ENCODE measurements around the gene LGALS4.
"Not testable (repeated sequence)": the region's sequence is repeated elsewhere in the genome, so short reads cannot be mapped to it uniquely, and the experiment has no call there.

LGALS4 gene

DNA sequence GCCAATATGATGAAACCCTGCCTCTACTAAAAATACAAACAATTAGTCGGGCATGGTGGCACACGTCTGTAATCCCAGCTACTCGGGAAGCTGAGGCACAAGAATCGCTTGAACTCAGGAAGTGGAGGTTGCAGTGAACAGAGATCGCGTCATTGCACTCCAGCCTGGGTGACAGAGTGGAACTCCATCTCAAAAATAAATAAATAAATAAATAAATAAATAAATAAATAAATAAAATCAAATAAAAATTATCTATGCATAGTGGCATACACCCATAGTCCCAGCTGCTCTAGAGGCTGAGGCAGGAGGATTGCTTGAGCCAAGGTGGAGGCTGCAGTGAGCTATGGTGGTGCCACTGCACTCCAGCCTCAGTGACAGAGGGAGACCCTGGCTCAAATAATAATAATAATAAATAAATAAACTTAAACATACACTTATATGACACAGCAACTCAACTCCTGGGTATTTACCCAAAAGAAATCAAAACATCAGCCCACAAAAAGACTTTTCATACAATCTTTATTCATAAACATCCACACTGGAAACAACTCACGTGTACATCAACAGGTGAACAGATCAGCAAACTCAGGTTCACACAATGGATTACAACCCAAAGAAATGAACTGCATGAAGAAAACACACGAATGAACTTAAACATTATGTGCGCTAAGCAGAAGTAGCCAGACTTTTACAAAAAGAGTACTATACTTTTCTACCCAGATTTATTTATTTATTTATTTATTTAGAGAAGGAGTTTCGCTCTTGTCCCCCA is 46.3 kb downstream of the LGALS4 start:
- Histone ChIP-seq H3K4me1 (ENCODE audit: control insufficient read depth, insufficient read depth, low read length) (no peaks in the 10 kb centered on the region; the same call in 1 of the 2 replicates), H3K9me3 (ENCODE audit: control insufficient read depth, insufficient read depth, low read length) (no peaks in the 10 kb centered on the region), H3K27ac (ENCODE audit: low read length) (no peak overlapping the region), H3K4me3 (ENCODE audit: low read length) (no peak overlapping the region), H3K27me3 (ENCODE audit: control insufficient read depth, insufficient read depth, low read length) (no peaks in the 10 kb centered on the region), H3K36me3 (ENCODE audit: control insufficient read depth, insufficient read depth, low read length) (no peaks in the 10 kb centered on the region)
- no peak for DNase-seq (ENCODE audit: low read depth, low spot score)
- no CpG with 5 or more reads among the region's 10 CpGs for WGBS (ENCODE audit: insufficient coverage, insufficient read length)

DNA sequence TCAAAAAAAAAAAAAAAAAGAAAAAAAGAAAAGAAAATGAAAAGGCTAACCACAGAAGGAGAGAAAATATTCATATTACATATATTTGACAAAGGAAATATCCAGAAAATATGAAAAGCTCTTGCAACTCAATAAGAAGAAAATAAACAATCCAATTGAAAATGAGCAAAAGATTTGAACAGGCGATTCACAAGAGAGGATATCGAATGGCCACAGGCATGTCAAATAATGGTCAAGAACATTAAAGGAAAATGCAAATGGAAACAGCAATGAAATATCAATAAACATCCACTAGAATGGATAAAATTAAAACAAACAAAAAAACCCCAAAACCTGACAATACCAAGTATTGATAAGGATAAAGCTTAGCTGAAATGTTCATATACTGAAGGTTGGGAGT is 47.5 kb downstream of the LGALS4 start:
- DNase-seq (ENCODE audit: low read depth, low spot score): no peak
- no peaks in the 10 kb centered on the region for H3K36me3 ChIP-seq (ENCODE audit: control insufficient read depth, insufficient read depth, low read length)
- no peaks in the 10 kb centered on the region; the same call in 1 of the 2 replicates for H3K4me1 ChIP-seq (ENCODE audit: control insufficient read depth, insufficient read depth, low read length)
- no CpG with 5 or more reads among the region's 2 CpGs for WGBS (ENCODE audit: insufficient coverage, insufficient read length)
- no peak overlapping the region for H3K27ac ChIP-seq (ENCODE audit: low read length)
- H3K4me3 ChIP-seq (ENCODE audit: low read length): no peak overlapping the region
- no peaks in the 10 kb centered on the region for H3K27me3 ChIP-seq (ENCODE audit: control insufficient read depth, insufficient read depth, low read length)
- H3K9me3 ChIP-seq (ENCODE audit: control insufficient read depth, insufficient read depth, low read length): no peaks in the 10 kb centered on the region

DNA sequence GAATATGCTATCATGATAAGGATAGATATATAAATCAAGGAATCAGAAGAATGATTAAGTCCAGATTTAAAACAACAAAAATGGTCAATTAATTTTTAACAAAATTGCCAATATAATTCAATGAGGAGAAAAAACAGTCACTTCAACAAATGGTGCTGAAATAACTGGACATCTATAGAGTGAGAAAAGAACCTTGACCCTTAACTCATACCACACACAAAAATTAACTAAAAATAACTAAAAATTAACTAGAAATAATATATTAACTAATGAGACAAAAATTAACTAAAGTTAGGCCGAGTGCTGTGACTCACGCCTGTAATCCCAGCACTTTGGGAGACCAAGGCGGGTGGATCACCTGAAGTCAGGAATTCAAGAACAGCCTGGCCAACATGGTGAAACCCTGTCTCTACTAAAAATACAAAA is 48.9 kb downstream of the LGALS4 start:
- Histone ChIP-seq H3K36me3 (ENCODE audit: control insufficient read depth, insufficient read depth, low read length) (no peaks in the 10 kb centered on the region), H3K4me1 (ENCODE audit: control insufficient read depth, insufficient read depth, low read length) (no peaks in the 10 kb centered on the region), H3K27ac (ENCODE audit: low read length) (no peak overlapping the region), H3K27me3 (ENCODE audit: control insufficient read depth, insufficient read depth, low read length) (no peaks in the 10 kb centered on the region), H3K9me3 (ENCODE audit: control insufficient read depth, insufficient read depth, low read length) (no peaks in the 10 kb centered on the region), H3K4me3 (ENCODE audit: low read length) (no peak overlapping the region)
- DNase-seq (ENCODE audit: low read depth, low spot score): no peak
- no CpG with 5 or more reads among the region's 3 CpGs for whole genome bisulfite sequencing (ENCODE audit: insufficient coverage, insufficient read length)

DNA sequence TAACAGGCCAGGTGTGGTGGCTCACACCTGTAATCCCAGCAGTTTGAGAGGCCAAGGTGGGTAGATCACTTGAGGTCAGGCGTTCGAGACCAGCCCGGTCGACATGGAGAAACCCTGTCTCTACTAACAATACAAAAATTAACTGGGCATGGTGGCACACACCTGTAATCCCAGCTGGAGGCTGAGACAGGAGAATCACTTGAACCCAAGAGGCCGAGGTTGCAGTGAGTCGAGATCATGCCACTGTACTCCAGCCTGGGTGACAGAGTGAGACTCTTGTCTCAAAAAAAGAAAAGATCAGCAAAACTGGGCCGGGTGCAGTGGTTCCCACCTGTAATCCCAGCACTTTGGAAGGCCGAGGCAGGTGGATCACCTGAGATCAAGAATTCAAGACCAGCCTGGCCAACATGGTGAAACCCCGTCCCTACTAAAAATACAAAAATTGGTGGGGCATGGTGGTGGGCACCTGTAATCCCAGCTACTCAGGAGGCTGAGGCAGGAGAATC is 50.8 kb downstream of the LGALS4 start:
- not testable (repeated sequence) for H3K9me3 ChIP-seq (ENCODE audit: control insufficient read depth, insufficient read depth, low read length)

DNA sequence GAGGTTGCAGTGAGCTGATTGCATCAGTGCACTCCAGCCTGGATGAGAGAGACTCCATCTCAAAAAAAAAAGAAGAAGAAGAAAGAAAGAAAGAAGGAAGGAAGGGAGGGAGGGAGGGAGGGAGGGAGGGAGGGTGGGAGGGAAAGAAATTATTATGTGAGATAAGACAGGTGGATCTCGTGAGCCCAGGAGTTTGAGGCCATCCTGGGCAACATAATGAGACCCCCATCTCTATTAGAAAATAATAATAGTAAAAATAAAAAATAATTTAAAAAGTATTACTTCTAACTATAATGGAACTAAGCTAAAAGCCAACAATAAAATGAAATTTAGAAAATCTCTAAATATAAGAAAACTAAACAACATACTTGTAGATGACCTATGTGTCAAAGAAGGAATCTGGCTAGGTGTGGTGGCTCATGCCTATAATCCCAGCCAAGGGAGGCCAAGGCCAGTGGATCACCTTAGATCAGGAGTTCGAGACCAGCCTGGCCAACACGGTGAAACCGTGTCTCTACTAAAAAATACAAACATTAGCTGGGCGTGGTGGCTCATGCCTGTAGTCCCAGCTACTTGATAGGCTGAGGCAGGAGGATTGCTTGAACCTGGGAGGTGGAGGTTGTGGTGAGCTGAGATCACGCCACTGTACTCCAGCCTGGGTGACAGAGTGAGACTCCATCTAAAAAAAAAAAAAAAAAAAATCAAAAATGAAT is 51.8 kb downstream of the LGALS4 start:
- WGBS (ENCODE audit: insufficient coverage, insufficient read length): no CpG with 5 or more reads among the region's 6 CpGs

More for the DNA sequence above, 50.8 kb downstream of the LGALS4 start:
- no CpG with 5 or more reads among the region's 9 CpGs for WGBS (ENCODE audit: insufficient coverage, insufficient read length)
- not testable (repeated sequence) for H3K4me1 ChIP-seq (ENCODE audit: control insufficient read depth, insufficient read depth, low read length); H3K27me3 ChIP-seq (ENCODE audit: control insufficient read depth, insufficient read depth, low read length); H3K4me3 ChIP-seq (ENCODE audit: low read length); H3K36me3 ChIP-seq (ENCODE audit: control insufficient read depth, insufficient read depth, low read length); DNase-seq (ENCODE audit: low read depth, low spot score); H3K27ac ChIP-seq (ENCODE audit: low read length)

DNA sequence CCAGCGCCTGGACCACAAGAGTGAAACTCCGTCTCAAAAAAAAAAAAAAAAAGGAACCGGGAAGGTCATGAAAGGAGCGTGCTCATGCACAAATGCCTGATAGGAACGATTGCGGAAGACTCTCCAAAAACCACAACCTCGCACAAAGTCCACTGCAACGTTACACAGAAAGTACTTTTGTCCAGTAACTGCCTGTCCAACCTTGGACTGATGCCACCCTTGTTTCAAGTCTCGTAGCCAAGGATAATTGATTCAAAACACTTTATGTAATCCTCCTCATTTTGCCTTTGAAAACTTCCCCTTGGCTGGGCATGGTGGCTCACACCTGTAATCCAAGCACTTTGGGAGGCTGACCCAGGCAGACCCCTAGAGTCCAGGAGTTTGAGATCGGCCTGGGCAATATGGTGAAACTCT is 53.1 kb downstream of the LGALS4 start:
- no peak for DNase-seq (ENCODE audit: low read depth, low spot score)
- H3K27ac ChIP-seq (ENCODE audit: low read length): no peak overlapping the region
- no peaks in the 10 kb centered on the region for H3K36me3 ChIP-seq (ENCODE audit: control insufficient read depth, insufficient read depth, low read length)
- no peaks in the 10 kb centered on the region for H3K4me1 ChIP-seq (ENCODE audit: control insufficient read depth, insufficient read depth, low read length)
- H3K27me3 ChIP-seq (ENCODE audit: control insufficient read depth, insufficient read depth, low read length): no peaks in the 10 kb centered on the region
- H3K9me3 ChIP-seq (ENCODE audit: control insufficient read depth, insufficient read depth, low read length): no peaks in the 10 kb centered on the region
- no CpG with 5 or more reads among the region's 10 CpGs for WGBS (ENCODE audit: insufficient coverage, insufficient read length)
- no peak overlapping the region for H3K4me3 ChIP-seq (ENCODE audit: low read length)

More for the DNA sequence above, 51.8 kb downstream of the LGALS4 start:
- DNase-seq (ENCODE audit: low read depth, low spot score); H3K9me3 ChIP-seq (ENCODE audit: control insufficient read depth, insufficient read depth, low read length); H3K27ac ChIP-seq (ENCODE audit: low read length); H3K27me3 ChIP-seq (ENCODE audit: control insufficient read depth, insufficient read depth, low read length); H3K4me3 ChIP-seq (ENCODE audit: low read length); H3K36me3 ChIP-seq (ENCODE audit: control insufficient read depth, insufficient read depth, low read length); H3K4me1 ChIP-seq (ENCODE audit: control insufficient read depth, insufficient read depth, low read length): not testable (repeated sequence)

DNA sequence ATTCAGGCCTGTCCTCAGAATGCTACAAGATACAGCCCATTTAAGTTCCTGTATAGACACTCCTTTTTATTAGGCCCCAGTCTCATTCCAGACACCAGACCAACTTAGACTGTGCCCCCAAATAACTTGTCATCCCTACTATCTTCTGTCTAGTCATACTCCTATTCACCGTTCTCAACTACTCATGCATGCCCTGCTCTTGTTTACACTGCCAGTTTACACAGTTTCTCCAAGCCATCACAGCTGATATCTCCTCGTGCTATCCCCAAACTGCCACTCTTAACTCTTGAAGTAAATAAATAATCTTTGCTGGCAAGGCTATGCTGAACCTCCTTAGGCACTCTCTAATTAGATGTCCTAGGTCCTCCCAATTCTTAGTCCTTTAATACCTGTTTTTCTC is 58.5 kb downstream of the LGALS4 start:
- H3K9me3 ChIP-seq (ENCODE audit: control insufficient read depth, insufficient read depth, low read length); H3K27me3 ChIP-seq (ENCODE audit: control insufficient read depth, insufficient read depth, low read length); H3K4me3 ChIP-seq (ENCODE audit: low read length); DNase-seq (ENCODE audit: low read depth, low spot score); H3K27ac ChIP-seq (ENCODE audit: low read length); H3K36me3 ChIP-seq (ENCODE audit: control insufficient read depth, insufficient read depth, low read length); H3K4me1 ChIP-seq (ENCODE audit: control insufficient read depth, insufficient read depth, low read length): not testable (repeated sequence)
- WGBS (ENCODE audit: insufficient coverage, insufficient read length): no CpG with 5 or more reads among the region's 2 CpGs

DNA sequence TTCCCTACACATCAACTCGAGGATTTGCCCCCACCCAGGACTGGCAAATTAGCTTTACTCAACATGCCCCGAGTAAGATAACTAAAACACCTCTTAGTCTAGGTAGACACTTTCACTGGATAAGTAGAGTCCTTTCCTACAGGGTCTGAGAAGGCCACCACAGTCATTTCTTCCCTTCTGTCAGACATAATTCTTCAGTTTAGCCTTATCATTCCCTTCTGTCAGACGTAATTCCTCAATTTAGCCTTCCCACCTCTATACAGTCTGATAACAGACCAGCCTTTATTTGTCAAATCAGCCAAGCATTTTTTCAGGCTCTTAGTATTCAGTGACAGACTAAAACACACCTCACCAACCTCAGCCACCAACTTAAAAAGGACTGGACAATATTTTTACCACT is 59.0 kb downstream of the LGALS4 start:
- H3K36me3 ChIP-seq (ENCODE audit: control insufficient read depth, insufficient read depth, low read length); H3K4me1 ChIP-seq (ENCODE audit: control insufficient read depth, insufficient read depth, low read length); H3K27me3 ChIP-seq (ENCODE audit: control insufficient read depth, insufficient read depth, low read length); H3K27ac ChIP-seq (ENCODE audit: low read length); DNase-seq (ENCODE audit: low read depth, low spot score); H3K4me3 ChIP-seq (ENCODE audit: low read length); H3K9me3 ChIP-seq (ENCODE audit: control insufficient read depth, insufficient read depth, low read length): not testable (repeated sequence)
- no CpG with 5 or more reads among the region's 3 CpGs for WGBS (ENCODE audit: insufficient coverage, insufficient read length)
